Epithelial cell of proximal tubule (primary cell): ENCODE results near the gene VPS41. TPM values are rescaled to one million over a fixed set of nuclear protein-coding genes. Genes with fewer than 3 reads are reported as not detected.

Source experiments
- DNase-seq: peaks from one replicate; pipeline ENCODE4 v3.0.0-alpha.2; 2011; ENCODE audit warnings: low read depth
- H3K4me3 ChIP-seq: 2 replicates; pipeline ENCODE4 v1.5.1; 2011; ENCODE audit warnings: low read depth, mild to moderate bottlenecking, low read length
- CTCF ChIP-seq: conservative IDR thresholded peaks from 2 replicates; pipeline ENCODE4 v1.5.1; 2012; ENCODE audit warnings: low read depth, mild to moderate bottlenecking, low read length
- total RNA-seq: library from RNA; depleted of rRNA; stranded (reverse); fragments of >200 nt; gene quantifications from 2 replicates; pipeline ENCODE4 v1.2.3, GENCODE V29; 2015

The VPS41 gene
- total RNA-seq, 1 donor from 2014 or later = 22.7 TPM

GRCh38 chr7:38822549-38822948 lies 86.4 kb downstream of the VPS41 start:
- H3K4me3 ChIP-seq = no peak overlapping the region
- TF ChIP-seq CTCF = no peak
- no peak for DNase-seq

- DNase-seq = no peak
- H3K4me3 ChIP-seq = no peak overlapping the region
- no peak for TF ChIP-seq CTCF
Measured at GRCh38 chr7:38820571-38820970, 88.4 kb downstream of the VPS41 start.

- DNase-seq = no peak
- no peak for TF ChIP-seq CTCF
- no peak overlapping the region for H3K4me3 ChIP-seq
Measured at GRCh38 chr7:38819463-38819862, 89.5 kb downstream of the VPS41 start.

- TF ChIP-seq CTCF = no peak
Measured at GRCh38 chr7:38817526-38817925, 91.5 kb downstream of the VPS41 start.

GRCh38 chr7:38813768-38814167 lies 95.2 kb downstream of the VPS41 start:
- DNase-seq = no peak
- TF ChIP-seq CTCF = no peak
- H3K4me3 ChIP-seq = no peak overlapping the region

More at GRCh38 chr7:38817526-38817925, 91.5 kb downstream of the VPS41 start:
- DNase-seq = no peak
- no peak overlapping the region for H3K4me3 ChIP-seq

GRCh38 chr7:38806912-38807311 lies 102.1 kb downstream of the VPS41 start:
- TF ChIP-seq CTCF = no peak
- H3K4me3 ChIP-seq = no peak overlapping the region
- no peak for DNase-seq

- no peak for TF ChIP-seq CTCF
- DNase-seq = no peak
- no peak overlapping the region for H3K4me3 ChIP-seq
Measured at GRCh38 chr7:38801786-38802185, 107.2 kb downstream of the VPS41 start.
